ENCODE results near the gene CBLB. TPM values are rescaled to one million over a fixed set of nuclear protein-coding genes. Genes with fewer than 3 reads are reported as not detected.

Gene CBLB
- total and polyA plus RNA-seq, 4 experiments from 2014 or later = 17.0 to 106 (median 66.6) TPM

- no peak overlapping the region for H3K4me3 ChIP-seq (ENCODE audit: low read length in 2 of 2)
- Mint-ChIP-seq H3K9me3 (no peaks in the 10 kb centered on the region), H3K36me3 (peaks cover 58 to 60% of the 10 kb centered on the region in 2 donors), H3K27me3 (no peaks in the 10 kb centered on the region), H3K27ac (peak overlapping the region in 1 of 7 donors; percentile 31), H3K4me3 (no peak overlapping the region), H3K4me1 (peaks cover 0 to 11% (median 5%) of the 10 kb centered on the region in 4 donors)
- no peak overlapping the region for H3K27ac ChIP-seq (ENCODE audit: low read depth, low read length)
- H3K4me1 ChIP-seq (ENCODE audit: insufficient read depth, low read length) = no peaks in the 10 kb centered on the region
- peaks cover 32% of the 10 kb centered on the region for H3K36me3 ChIP-seq (ENCODE audit: insufficient read depth, low read length)
- H3K9me3 ChIP-seq (ENCODE audit: control insufficient read depth in 1 of 2, low read length in 2 of 2) = no peaks in the 10 kb centered on the region
- DNase-seq = no peak
- ChIA-PET CTCF (ENCODE audit: partially characterized antibody) (no interaction called here), POLR2A (ENCODE audit: partially characterized antibody) (no interaction called here)
- intact Hi-C loops (cut with micrococcal nuclease) = no loop called here
- no peaks in the 10 kb centered on the region for H3K27me3 ChIP-seq (ENCODE audit: insufficient read depth, low read length)
Measured at GRCh38 chr3:105679951-105680350, 188.9 kb downstream of the CBLB start.

GRCh38 chr3:105678017-105678416 lies 190.8 kb downstream of the CBLB start:
- no peak for DNase-seq
- ChIA-PET CTCF (ENCODE audit: partially characterized antibody) (no interaction called here), POLR2A (ENCODE audit: partially characterized antibody) (no interaction called here)
- peaks cover 0 to 23% (median 7%) of the 10 kb centered on the region in 4 donors for H3K4me1 Mint-ChIP-seq
- intact Hi-C loops (cut with micrococcal nuclease) = no loop called here
- Histone ChIP-seq H3K9me3 (ENCODE audit: control insufficient read depth in 1 of 2, low read length in 2 of 2) (no peaks in the 10 kb centered on the region), H3K36me3 (ENCODE audit: insufficient read depth, low read length) (peaks cover 35% of the 10 kb centered on the region), H3K4me3 (ENCODE audit: low read length in 2 of 2) (no peak overlapping the region), H3K27me3 (ENCODE audit: insufficient read depth, low read length) (no peaks in the 10 kb centered on the region), H3K4me1 (ENCODE audit: insufficient read depth, low read length) (no peaks in the 10 kb centered on the region), H3K27ac (ENCODE audit: low read depth, low read length) (no peak overlapping the region)
- peaks cover 64 to 67% of the 10 kb centered on the region in 2 donors for H3K36me3 Mint-ChIP-seq
- no peak overlapping the region for H3K27ac Mint-ChIP-seq
- H3K9me3 Mint-ChIP-seq = no peaks in the 10 kb centered on the region
- H3K27me3 Mint-ChIP-seq = no peaks in the 10 kb centered on the region
- H3K4me3 Mint-ChIP-seq = no peak overlapping the region

GRCh38 chr3:105676621-105677300 lies 192.1 kb downstream of the CBLB start:
- peaks cover 29% of the 10 kb centered on the region for H3K36me3 ChIP-seq (ENCODE audit: insufficient read depth, low read length)
- Mint-ChIP-seq H3K36me3 (peaks cover 64% of the 10 kb centered on the region in 2 donors), H3K4me1 (peaks cover 0 to 23% (median 7%) of the 10 kb centered on the region in 4 donors), H3K27me3 (no peaks in the 10 kb centered on the region), H3K27ac (peak overlapping the region in 4 of 7 donors; percentile 13 to 88 (median 46)), H3K9me3 (no peaks in the 10 kb centered on the region), H3K4me3 (no peak overlapping the region)
- no peaks in the 10 kb centered on the region for H3K4me1 ChIP-seq (ENCODE audit: insufficient read depth, low read length)
- H3K27me3 ChIP-seq (ENCODE audit: insufficient read depth, low read length) = no peaks in the 10 kb centered on the region
- H3K27ac ChIP-seq (ENCODE audit: low read depth, low read length) = no peak overlapping the region
- ChIA-PET POLR2A (ENCODE audit: partially characterized antibody) (no interaction called here), CTCF (ENCODE audit: partially characterized antibody) (interaction anchor here (0.9 kb wide), 1 partner anchor 932 kb away, joined by 3 read pairs; no protein-coding TSS in a partner anchor)
- no peak overlapping the region for H3K4me3 ChIP-seq (ENCODE audit: low read length in 2 of 2)
- no peak for DNase-seq
- intact Hi-C loops (cut with micrococcal nuclease) = no loop called here
- H3K9me3 ChIP-seq (ENCODE audit: control insufficient read depth in 1 of 2, low read length in 2 of 2) = no peaks in the 10 kb centered on the region

- Histone ChIP-seq H3K27me3 (ENCODE audit: insufficient read depth, low read length) (no peaks in the 10 kb centered on the region), H3K36me3 (ENCODE audit: insufficient read depth, low read length) (peaks cover 27% of the 10 kb centered on the region), H3K27ac (ENCODE audit: low read depth, low read length) (no peak overlapping the region), H3K4me1 (ENCODE audit: insufficient read depth, low read length) (no peaks in the 10 kb centered on the region), H3K4me3 (ENCODE audit: low read length in 2 of 2) (no peak overlapping the region), H3K9me3 (ENCODE audit: control insufficient read depth in 1 of 2, low read length in 2 of 2) (no peaks in the 10 kb centered on the region)
- Mint-ChIP-seq H3K4me3 (no peak overlapping the region), H3K36me3 (peaks cover 60 to 62% of the 10 kb centered on the region in 2 donors), H3K27me3 (no peaks in the 10 kb centered on the region), H3K9me3 (no peaks in the 10 kb centered on the region), H3K4me1 (peaks cover 0 to 20% (median 7%) of the 10 kb centered on the region in 4 donors), H3K27ac (peak overlapping the region in 2 of 7 donors; percentile 26 to 63)
- intact Hi-C loops (cut with micrococcal nuclease) = no loop called here
- ChIA-PET CTCF (ENCODE audit: partially characterized antibody) (interaction anchor here (1.6 kb wide), 1 partner anchor 935 kb away, joined by 5 read pairs; no protein-coding TSS in a partner anchor), POLR2A (ENCODE audit: partially characterized antibody) (no interaction called here)
- DNase-seq = no peak
Measured at GRCh38 chr3:105674437-105675065, 194.3 kb downstream of the CBLB start.

GRCh38 chr3:105672996-105673395 lies 195.8 kb downstream of the CBLB start:
- H3K36me3 ChIP-seq (ENCODE audit: insufficient read depth, low read length) = peaks cover 26% of the 10 kb centered on the region
- intact Hi-C loops (cut with micrococcal nuclease) = no loop called here

GRCh38 chr3:105662306-105662705 lies 206.5 kb downstream of the CBLB start:
- Histone ChIP-seq H3K9me3 (ENCODE audit: control insufficient read depth in 1 of 2, low read length in 2 of 2) (no peaks in the 10 kb centered on the region), H3K4me1 (ENCODE audit: insufficient read depth, low read length) (no peaks in the 10 kb centered on the region), H3K4me3 (ENCODE audit: low read length in 2 of 2) (no peak overlapping the region), H3K27ac (ENCODE audit: low read depth, low read length) (no peak overlapping the region), H3K36me3 (ENCODE audit: insufficient read depth, low read length) (peaks cover 22% of the 10 kb centered on the region), H3K27me3 (ENCODE audit: insufficient read depth, low read length) (no peaks in the 10 kb centered on the region)
- H3K36me3 Mint-ChIP-seq = peaks cover 51 to 61% of the 10 kb centered on the region in 2 donors
- no peak overlapping the region for H3K4me3 Mint-ChIP-seq
- H3K4me1 Mint-ChIP-seq = peaks cover 0 to 6% (median 0%) of the 10 kb centered on the region in 4 donors
- POLR2A ChIA-PET (ENCODE audit: partially characterized antibody) = no interaction called here
- CTCF ChIA-PET (ENCODE audit: partially characterized antibody) = no interaction called here
- no peaks in the 10 kb centered on the region for H3K9me3 Mint-ChIP-seq
- no peaks in the 10 kb centered on the region for H3K27me3 Mint-ChIP-seq
- no peak for DNase-seq
- intact Hi-C loops (cut with micrococcal nuclease) = no loop called here
- no peak overlapping the region for H3K27ac Mint-ChIP-seq

More at GRCh38 chr3:105672996-105673395, 195.8 kb downstream of the CBLB start:
- Mint-ChIP-seq H3K36me3 (peaks cover 64 to 69% of the 10 kb centered on the region in 2 donors), H3K4me1 (peaks cover 0 to 20% (median 11%) of the 10 kb centered on the region in 4 donors), H3K4me3 (no peak overlapping the region), H3K27me3 (no peaks in the 10 kb centered on the region), H3K9me3 (no peaks in the 10 kb centered on the region), H3K27ac (peak overlapping the region in 2 of 7 donors; percentile 79 to 91)
- H3K9me3 ChIP-seq (ENCODE audit: control insufficient read depth in 1 of 2, low read length in 2 of 2) = no peaks in the 10 kb centered on the region
- no peaks in the 10 kb centered on the region for H3K27me3 ChIP-seq (ENCODE audit: insufficient read depth, low read length)
- H3K4me1 ChIP-seq (ENCODE audit: insufficient read depth, low read length) = no peaks in the 10 kb centered on the region
- ChIA-PET POLR2A (ENCODE audit: partially characterized antibody) (no interaction called here), CTCF (ENCODE audit: partially characterized antibody) (interaction anchor here (0.9 kb wide), 1 partner anchor 937 kb away, joined by 3 read pairs; no protein-coding TSS in a partner anchor)
- DNase-seq = no peak
- H3K4me3 ChIP-seq (ENCODE audit: low read length in 2 of 2) = no peak overlapping the region
- no peak overlapping the region for H3K27ac ChIP-seq (ENCODE audit: low read depth, low read length)

GRCh38 chr3:105661461-105661860 lies 207.4 kb downstream of the CBLB start:
- no peak overlapping the region for H3K4me3 ChIP-seq (ENCODE audit: low read length in 2 of 2)
- peaks cover 0 to 6% (median 0%) of the 10 kb centered on the region in 4 donors for H3K4me1 Mint-ChIP-seq
- H3K36me3 ChIP-seq (ENCODE audit: insufficient read depth, low read length) = peaks cover 22% of the 10 kb centered on the region
- no peaks in the 10 kb centered on the region for H3K9me3 ChIP-seq (ENCODE audit: control insufficient read depth in 1 of 2, low read length in 2 of 2)
- H3K27ac ChIP-seq (ENCODE audit: low read depth, low read length) = no peak overlapping the region
- no peaks in the 10 kb centered on the region for H3K27me3 Mint-ChIP-seq
- no peaks in the 10 kb centered on the region for H3K9me3 Mint-ChIP-seq
- H3K27ac Mint-ChIP-seq = no peak overlapping the region
- no peak overlapping the region for H3K4me3 Mint-ChIP-seq
- ChIA-PET CTCF (ENCODE audit: partially characterized antibody) (no interaction called here), POLR2A (ENCODE audit: partially characterized antibody) (no interaction called here)
- intact Hi-C loops (cut with micrococcal nuclease) = no loop called here
- no peak for DNase-seq
- no peaks in the 10 kb centered on the region for H3K4me1 ChIP-seq (ENCODE audit: insufficient read depth, low read length)
- no peaks in the 10 kb centered on the region for H3K27me3 ChIP-seq (ENCODE audit: insufficient read depth, low read length)
- H3K36me3 Mint-ChIP-seq = peaks cover 52 to 64% of the 10 kb centered on the region in 2 donors
